Upper lobe of left lung (tissue), 4 donors: ENCODE measurements around the gene SEC14L3.
"Not testable (repeated sequence)": the region's sequence is repeated elsewhere in the genome, so short reads cannot be mapped to it uniquely, and the experiment has no call there.

ENCODE experiments used
- CTCF ChIP-seq, 6 experiments: fragments of 450-650 bp in 4 of 6; fragments of 200-600 bp in 2 of 6; sonication (generic) in 2 of 6; IDR thresholded peaks; one replicate each; pipeline ENCODE4 v1.5.1; 2016 to 2019; ENCODE audit warnings: antibody characterized with exemption in 6 of 6
- POLR2AphosphoS5 ChIP-seq, 2 donors: sonication (generic); formaldehyde crosslinking; IDR thresholded peaks; one replicate each; pipeline ENCODE4 v1.5.1; 2017; ENCODE audit warnings: antibody characterized with exemption in 2 of 2

- TF ChIP-seq CTCF, POLR2AphosphoS5 (IDR thresholded peaks at IDR 0.05): not testable (repeated sequence)
Observed at GRCh38 chr22:30460555-30460954, 11.3 kb downstream of the SEC14L3 start.
